Endothelial cell of umbilical vein (primary cell): Measurements from ENCODE around the gene DDIT4. TPM values are rescaled to one million over a fixed set of nuclear protein-coding genes. Genes with fewer than 3 reads are reported as not detected.
A peak's percentile ranks its signal among the peaks of the same experiment; 100 is the strongest.

ENCODE experiments used
- BruUV-seq: library from RNA; stranded (reverse); fragments of 400-500 nt; replicated peaks from 2 replicates; lab custom pipeline; 2021; lab: Mats Ljungman, UMichigan
- CTCF ChIA-PET: fragments of 300-600, 350-600 bp; sonication (Branson Sonifier 250); formaldehyde crosslinking; loops from one replicate; lab custom pipeline; 2021; ENCODE audit warnings: antibody characterized with exemption, inconsistent platforms; lab: Charles Lee
- POLR2A ChIA-PET: fragments of 300-600, 350-600 bp; sonication (Branson Sonifier 250); formaldehyde crosslinking; loops from one replicate; lab custom pipeline; 2021; ENCODE audit warnings: antibody characterized with exemption, inconsistent platforms; lab: Charles Lee
- DNase-seq: peaks from one replicate; pipeline ENCODE4 v3.0.0-alpha.2; 2011; ENCODE audit warnings: low read depth, low spot score
- FAIRE-seq: peaks from 2 replicates; lab custom pipeline; 2011; peaks lifted over from hg19 to GRCh38; lab: Jason Lieb, UNC
- H2AFZ ChIP-seq: 2 replicates; pipeline ENCODE4 v1.6.0; 2012; ENCODE audit warnings: low read depth, low read length, control low read depth, inconsistent platforms
- H3K27ac ChIP-seq: 2 replicates; pipeline ENCODE4 v1.5.1; 2011; ENCODE audit warnings: low read depth, mild to moderate bottlenecking, control low read depth, low read length, moderate library complexity; ENCODE audit not compliant: insufficient read depth
- H3K27me3 ChIP-seq, 2 experiments: 2 replicates each; pipeline versions ENCODE4 v1.6.0 to v1.6.1; 2011; ENCODE audit warnings: low read length in 2 of 2, mixed read lengths in 1 of 2; ENCODE audit not compliant: control insufficient read depth in 2 of 2, insufficient read depth in 2 of 2
- H3K36me3 ChIP-seq, 2 experiments: 2 replicates in 1 of 2; 3 replicates in 1 of 2; pipeline ENCODE4 v1.5.1; 2011; ENCODE audit warnings: low read length in 2 of 2, mild to moderate bottlenecking in 1 of 2, moderate library complexity in 1 of 2; ENCODE audit not compliant: control insufficient read depth in 2 of 2, insufficient read depth in 2 of 2; ENCODE audit errors: extremely low read depth in 1 of 2
- H3K4me1 ChIP-seq: 3 replicates; pipeline ENCODE4 v1.5.1; 2011; ENCODE audit warnings: mild to moderate bottlenecking, low read length; ENCODE audit not compliant: control insufficient read depth, insufficient read depth; ENCODE audit errors: extremely low read depth
- H3K4me2 ChIP-seq: 2 replicates; pipeline ENCODE4 v1.6.1; 2011; ENCODE audit warnings: low read length, control low read depth, mixed read lengths; ENCODE audit not compliant: insufficient read depth
- H3K4me3 ChIP-seq, 3 experiments: fragments of 200-600 bp in 1 of 3; sonication (generic), shearing (Covaris generic) in 1 of 3; replicated peaks in 1 of 3; 2 replicates each; pipeline ENCODE4 v1.5.1; 2011 to 2016; ENCODE audit warnings: control low read depth in 3 of 3, low read length in 3 of 3, mild to moderate bottlenecking in 2 of 3, inconsistent platforms in 1 of 3, low read depth in 1 of 3, moderate library complexity in 1 of 3; ENCODE audit not compliant: insufficient read depth in 1 of 3
- H3K79me2 ChIP-seq: 2 replicates; pipeline ENCODE4 v1.6.0; 2012; ENCODE audit warnings: low read length, inconsistent platforms; ENCODE audit not compliant: control insufficient read depth, insufficient read depth
- H3K9ac ChIP-seq: replicated peaks from 2 replicates; pipeline ENCODE3; 2011; ENCODE audit warnings: low read length, control low read depth; ENCODE audit not compliant: insufficient read depth; ENCODE audit errors: extremely low read depth
- H3K9me1 ChIP-seq: replicated peaks from 3 replicates; pipeline ENCODE4 v1.6.0; 2011; ENCODE audit warnings: mild to moderate bottlenecking, low read length; ENCODE audit not compliant: control insufficient read depth, insufficient read depth; ENCODE audit errors: extremely low read depth
- H3K9me3 ChIP-seq: replicated peaks from 2 replicates; pipeline ENCODE4 v1.5.1; 2012; ENCODE audit warnings: low read length, inconsistent platforms; ENCODE audit not compliant: control insufficient read depth, insufficient read depth
- H4K20me1 ChIP-seq: replicated peaks from 2 replicates; pipeline ENCODE3; 2011; ENCODE audit warnings: mild to moderate bottlenecking, low read length; ENCODE audit not compliant: control insufficient read depth, insufficient read depth; ENCODE audit errors: extremely low read depth
- CTCF ChIP-seq, 2 donors: IDR thresholded peaks; 1 replicate in 1 of 2; 2 replicates in 1 of 2; pipeline ENCODE4 v1.5.1; 2011; ENCODE audit warnings: low read length in 2 of 2, mild to moderate bottlenecking in 2 of 2, moderate library complexity in 2 of 2, control low read depth in 1 of 2, inconsistent platforms in 1 of 2, low read depth in 1 of 2; ENCODE audit not compliant: insufficient read depth in 1 of 2; ENCODE audit errors: extremely low read depth in 1 of 2
- EZH2 ChIP-seq: IDR thresholded peaks from 2 replicates; pipeline ENCODE4 v1.6.1; 2012; ENCODE audit warnings: borderline replicate concordance, low read depth, mild to moderate bottlenecking, moderate library complexity, low read length, inconsistent platforms; ENCODE audit not compliant: severe bottlenecking
- FOS ChIP-seq: IDR thresholded peaks from 2 replicates; pipeline ENCODE4 v1.6.1; 2011; ENCODE audit warnings: mild to moderate bottlenecking, low read length, moderate library complexity, borderline replicate concordance; ENCODE audit not compliant: insufficient read depth
- GATA2 ChIP-seq: IDR thresholded peaks from 2 replicates; pipeline ENCODE4 v1.7.0; 2011; ENCODE audit warnings: low read depth, mild to moderate bottlenecking, moderate library complexity, mixed read lengths, low read length; ENCODE audit not compliant: insufficient read length, insufficient read depth
- JUN ChIP-seq: IDR thresholded peaks from 2 replicates; pipeline ENCODE4 v1.6.1; 2011; ENCODE audit warnings: borderline replicate concordance, low read depth; ENCODE audit not compliant: insufficient read length, insufficient read depth
- MAX ChIP-seq: IDR thresholded peaks from 2 replicates; pipeline ENCODE4 v1.6.1; 2011; ENCODE audit not compliant: insufficient read depth, insufficient read length
- MYC ChIP-seq: IDR thresholded peaks from one replicate; pipeline ENCODE4 v1.6.1; 2011; ENCODE audit warnings: mild to moderate bottlenecking, low read depth, low read length
- POLR2A ChIP-seq: IDR thresholded peaks from 2 replicates; pipeline ENCODE4 v1.6.1; 2012; ENCODE audit warnings: low read depth, mild to moderate bottlenecking, control low read depth, low read length
- POLR2AphosphoS5 ChIP-seq: IDR thresholded peaks from 2 replicates; pipeline ENCODE4 v1.6.1; 2012; ENCODE audit warnings: low read depth, mild to moderate bottlenecking, control low read depth, low read length, moderate library complexity; ENCODE audit not compliant: insufficient read depth
- dilution Hi-C: fragments of 300-500 bp; cut with MboI; formaldehyde crosslinking; loops from one replicate; pipeline ENCODE4 v1.15.0; 2019; ENCODE audit warnings: low sequenced_read_pairs; ENCODE audit not compliant: extremely low pct_ligation_motif_present
- intact Hi-C: fragments of 100-400 bp; cut with micrococcal nuclease; formaldehyde crosslinking; loops from one replicate; pipeline ENCODE4 v1.10.0; 2022
- polyA plus RNA-seq, 4 experiments: library from polyadenylated mRNA; depleted of rRNA in 3 of 4; stranded (reverse) in 3 of 4; unstranded in 1 of 4; fragments of >200 nt; gene quantifications; 2 replicates each; pipeline versions ENCODE4 v1.2.1 to v1.2.3, GENCODE V29; 2011 to 2012; ENCODE audit warnings: missing spikeins in 1 of 4
- total RNA-seq: library from RNA; stranded (reverse); gene quantifications from 2 replicates; pipeline ENCODE4 v1.2.3, GENCODE V29; 2021

The DDIT4 gene
- total and polyA plus RNA-seq, 2 donors (not counting 3 experiments of a cell fraction or from before 2014, with no cell fraction given) = 60.4 to 65.3 TPM

- Histone ChIP-seq H2AFZ (peak overlapping the region; percentile 79), H3K9ac (peak overlapping the region; percentile 66), H3K27ac (peak overlapping the region; percentile 57), H3K4me2 (peak overlapping the region; percentile 80), H3K36me3 (peaks cover 0 to 7% of the 10 kb centered on the region in 2 experiments), H3K27me3 (no peaks in the 10 kb centered on the region), H3K4me3 (peak overlapping the region; percentile 15 to 46 (median 39)), H3K4me1 (peaks cover 23% of the 10 kb centered on the region), H4K20me1 (no peaks in the 10 kb centered on the region), H3K9me3 (no peaks in the 10 kb centered on the region), H3K9me1 (no peaks in the 10 kb centered on the region), H3K79me2 (peaks cover 16% of the 10 kb centered on the region)
- FAIRE-seq (peak; percentile 87), DNase-seq (peak; percentile 85)
- ChIA-PET POLR2A (interaction anchor here (0.6 to 6.1 kb wide), 30 partner anchors 8 to 236 kb away, joined by 3 to 59 read pairs (median 5); partner anchors contain the start of genes ANAPC16 and ASCC1), CTCF (interaction anchor here (0.7 to 9.4 kb wide), 13 partner anchors 12 to 377 kb away, joined by 3 to 214 read pairs (median 5); no protein-coding TSS in a partner anchor)
- intact Hi-C loops = loop anchor here (1.0 kb wide), 7 partner anchors 13 to 62 kb away; no protein-coding TSS in a partner anchor
- TF ChIP-seq CTCF (IDR thresholded peaks at IDR 0.05; ENCODE audit: extremely low read depth in 1 of 2, insufficient read depth in 1 of 2, low read depth in 1 of 2, low read length in 2 of 2) (no peak), POLR2A (no peak), GATA2 (no peak), POLR2AphosphoS5 (no peak), EZH2 (no peak), FOS (no peak), MYC (no peak), MAX (no peak), JUN (no peak)
- dilution Hi-C loops = no loop called here
- no TSS peak for BruUV-seq
Observed at GRCh38 chr10:72272689-72273409, 875 bp upstream of the DDIT4 start.
